H1 (cell line): ENCODE results near the gene SLC35G4. TPM values are rescaled to one million over a fixed set of nuclear protein-coding genes. Genes with fewer than 3 reads are reported as not detected.

Experiments
- EZH2 ChIP-seq: fragments of 200-600 bp; sonication (generic); IDR thresholded peaks from 2 replicates; pipeline ENCODE4 v1.7.1; 2012; ENCODE audit warnings: low read depth, mild to moderate bottlenecking, moderate library complexity, low read length, inconsistent platforms; ENCODE audit not compliant: severe bottlenecking
- polyA plus RNA-seq, 7 experiments: library from polyadenylated mRNA; depleted of rRNA in 3 of 7; stranded (reverse) in 5 of 7; unstranded in 2 of 7; fragments of >200 nt in 5 of 7; fragments of 200-250 nt in 2 of 7; gene quantifications; 1 replicate in 5 of 7; 2 replicates in 1 of 7; 4 replicates in 1 of 7; pipeline versions ENCODE4 v1.2.1 to v1.2.3, GENCODE V29; 2011 to 2013; ENCODE audit warnings: missing spikeins in 2 of 7, mixed read lengths in 2 of 7
- total RNA-seq: library from RNA; stranded (reverse); fragmentation: NEBNext Ultra II Directional; extraction: Animal tissue kit (Norgen Biotek cat#: 25700); gene quantifications from 2 replicates; pipeline ENCODE4 v1.2.1, GENCODE V29; 2021

The SLC35G4 gene
- total and polyA plus RNA-seq, 2 of the 8 experiments (the other 6 are each of a cell fraction or from before 2014, with no cell fraction given) = not detected

- TF ChIP-seq EZH2 = no peak
These were observed 31.9 kb upstream of the SLC35G4 start (continued) for GRCh38 chr18:11577271-11578112.
